ENCODE data around the gene RASGEF1C. TPM values are rescaled to one million over a fixed set of nuclear protein-coding genes. Genes with fewer than 3 reads are reported as not detected.

Gene RASGEF1C
- total RNA-seq, 2 donors from 2014 or later = 0.09 to 3.1 TPM

DNA sequence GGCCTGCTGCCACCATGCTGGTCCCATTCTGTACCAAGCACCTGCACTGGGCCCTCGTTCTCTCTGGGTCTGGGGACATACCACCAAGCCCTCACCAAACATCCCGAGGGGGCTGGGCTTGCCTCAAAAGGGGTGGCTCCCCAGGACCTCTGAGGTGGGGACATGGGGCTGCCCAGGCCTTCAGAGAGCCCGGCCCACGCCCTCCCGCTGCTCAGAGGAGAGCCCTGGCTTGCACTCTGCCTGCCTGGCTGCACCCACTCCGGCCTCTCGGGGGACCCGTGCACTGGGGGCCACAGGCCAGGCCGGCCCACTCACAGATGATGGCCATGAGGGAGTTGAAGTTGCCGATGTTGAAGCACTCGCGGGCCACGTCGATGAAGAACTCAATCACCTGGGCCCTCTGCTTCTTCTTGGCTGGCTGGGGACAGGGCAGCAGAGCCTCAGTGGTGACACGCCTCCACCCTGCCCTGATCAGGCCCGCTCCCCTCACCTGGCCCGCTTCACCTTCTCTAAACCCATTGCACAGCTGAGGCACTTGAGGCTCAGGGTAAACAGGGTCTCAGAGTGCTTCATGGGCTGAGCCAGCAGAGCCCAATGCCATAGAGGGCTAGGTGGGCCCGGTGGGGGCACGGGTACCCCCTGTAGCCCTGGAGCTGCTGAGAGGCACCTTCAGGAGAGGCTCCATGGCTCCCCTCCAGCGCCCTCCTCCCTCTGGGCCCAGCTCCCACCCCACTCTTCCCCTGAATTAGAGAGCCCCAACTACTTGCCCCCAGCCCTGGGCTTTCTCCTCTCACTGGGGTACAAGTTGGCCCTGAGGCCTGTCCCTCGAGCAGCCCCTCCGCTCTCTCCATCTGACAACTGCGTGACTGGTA lies 89.7 kb downstream of the RASGEF1C start:
- H3K36me3 ChIP-seq = no peaks in the 10 kb centered on the region
- no peaks in the 10 kb centered on the region for H3K9me3 ChIP-seq
- no peak for DNase-seq (ENCODE audit: low spot score)
- H3K4me1 ChIP-seq (replicated peaks) = no peaks in the 10 kb centered on the region
- no peak overlapping the region for H3K27ac ChIP-seq
- intact Hi-C loops (cut with DNase I) = no loop called here
- 87% methylated on average over 17 of the region's 23 CpGs for WGBS
- TF ChIP-seq POLR2AphosphoS5 (IDR thresholded peaks at IDR 0.05) (no peak), POLR2A (IDR thresholded peaks at IDR 0.05) (no peak)
- TF ChIP-seq, protein P1, sequence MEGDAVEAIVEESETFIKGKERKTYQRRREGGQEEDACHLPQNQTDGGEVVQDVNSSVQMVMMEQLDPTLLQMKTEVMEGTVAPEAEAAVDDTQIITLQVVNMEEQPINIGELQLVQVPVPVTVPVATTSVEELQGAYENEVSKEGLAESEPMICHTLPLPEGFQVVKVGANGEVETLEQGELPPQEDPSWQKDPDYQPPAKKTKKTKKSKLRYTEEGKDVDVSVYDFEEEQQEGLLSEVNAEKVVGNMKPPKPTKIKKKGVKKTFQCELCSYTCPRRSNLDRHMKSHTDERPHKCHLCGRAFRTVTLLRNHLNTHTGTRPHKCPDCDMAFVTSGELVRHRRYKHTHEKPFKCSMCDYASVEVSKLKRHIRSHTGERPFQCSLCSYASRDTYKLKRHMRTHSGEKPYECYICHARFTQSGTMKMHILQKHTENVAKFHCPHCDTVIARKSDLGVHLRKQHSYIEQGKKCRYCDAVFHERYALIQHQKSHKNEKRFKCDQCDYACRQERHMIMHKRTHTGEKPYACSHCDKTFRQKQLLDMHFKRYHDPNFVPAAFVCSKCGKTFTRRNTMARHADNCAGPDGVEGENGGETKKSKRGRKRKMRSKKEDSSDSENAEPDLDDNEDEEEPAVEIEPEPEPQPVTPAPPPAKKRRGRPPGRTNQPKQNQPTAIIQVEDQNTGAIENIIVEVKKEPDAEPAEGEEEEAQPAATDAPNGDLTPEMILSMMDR (IDR thresholded peaks at IDR 0.05) = no peak
- no peaks in the 10 kb centered on the region for H3K27me3 ChIP-seq (replicated peaks; ENCODE audit: insufficient read depth)
- H3K4me3 ChIP-seq = no peak overlapping the region

GRCh38 chr5:180118391-180118791 lies 90.6 kb downstream of the RASGEF1C start:
- H3K4me3 ChIP-seq = no peak overlapping the region
- no peaks in the 10 kb centered on the region for H3K27me3 ChIP-seq (replicated peaks; ENCODE audit: insufficient read depth)
- no peaks in the 10 kb centered on the region for H3K9me3 ChIP-seq
- TF ChIP-seq, protein P1 (IDR thresholded peaks at IDR 0.05) = no peak
- TF ChIP-seq POLR2AphosphoS5 (IDR thresholded peaks at IDR 0.05) = no peak
- no peak for TF ChIP-seq POLR2A (IDR thresholded peaks at IDR 0.05)
- DNase-seq (ENCODE audit: low spot score) = no peak
- H3K36me3 ChIP-seq = no peaks in the 10 kb centered on the region
- no peak overlapping the region for H3K27ac ChIP-seq
- intact Hi-C loops (cut with DNase I) = no loop called here
- 83% methylated on average over 9 of the region's 14 CpGs for WGBS
- no peaks in the 10 kb centered on the region for H3K4me1 ChIP-seq (replicated peaks)

DNA sequence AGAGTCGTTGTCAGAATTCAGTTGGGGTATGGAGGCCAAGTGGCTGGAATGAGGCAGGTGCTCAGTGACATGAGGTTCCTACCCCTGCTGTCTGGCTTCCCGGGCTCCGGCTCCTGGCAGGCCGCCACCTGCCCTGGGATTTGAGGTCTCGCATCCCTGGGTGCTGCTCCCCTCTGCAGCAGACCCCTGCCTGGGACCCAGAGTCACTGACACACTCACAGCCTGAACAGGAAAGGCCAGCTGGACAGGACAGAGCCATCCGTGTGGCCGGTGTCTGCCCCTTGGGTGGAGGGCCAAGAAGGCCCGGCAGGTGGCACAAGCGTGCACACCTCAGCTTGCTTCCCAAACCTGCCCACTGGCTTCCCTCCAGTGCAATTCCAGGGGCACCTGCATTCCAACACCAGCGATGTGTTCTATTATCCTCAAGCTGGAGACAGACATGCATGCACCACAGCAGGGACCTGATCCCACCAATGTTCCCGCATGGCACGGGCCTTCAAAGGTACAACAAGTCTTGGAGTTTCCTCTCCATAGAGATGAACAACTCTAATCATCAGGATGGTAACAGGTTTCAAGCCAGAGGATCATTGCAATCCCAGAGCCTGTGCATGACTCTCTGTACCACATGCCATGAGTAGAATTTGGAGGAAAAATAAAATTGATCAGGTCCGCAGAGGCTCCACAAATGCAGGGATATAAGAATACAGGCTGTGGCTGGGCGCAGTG lies 91.8 kb downstream of the RASGEF1C start:
- H3K27ac ChIP-seq = no peak overlapping the region
- H3K27me3 ChIP-seq (replicated peaks; ENCODE audit: insufficient read depth) = no peaks in the 10 kb centered on the region
- no peaks in the 10 kb centered on the region for H3K36me3 ChIP-seq
- H3K9me3 ChIP-seq = no peaks in the 10 kb centered on the region
- TF ChIP-seq, protein P1 (IDR thresholded peaks at IDR 0.05) = peak in 2 of 4 experiments; percentile 41 to 46
- no peak for TF ChIP-seq POLR2AphosphoS5 (IDR thresholded peaks at IDR 0.05)
- H3K4me3 ChIP-seq = no peak overlapping the region
- WGBS = 72% methylated on average over 14 of the region's 14 CpGs
- intact Hi-C loops (cut with DNase I) = no loop called here
- H3K4me1 ChIP-seq (replicated peaks) = no peaks in the 10 kb centered on the region
- DNase-seq (ENCODE audit: low spot score) = peak; percentile 17

DNA sequence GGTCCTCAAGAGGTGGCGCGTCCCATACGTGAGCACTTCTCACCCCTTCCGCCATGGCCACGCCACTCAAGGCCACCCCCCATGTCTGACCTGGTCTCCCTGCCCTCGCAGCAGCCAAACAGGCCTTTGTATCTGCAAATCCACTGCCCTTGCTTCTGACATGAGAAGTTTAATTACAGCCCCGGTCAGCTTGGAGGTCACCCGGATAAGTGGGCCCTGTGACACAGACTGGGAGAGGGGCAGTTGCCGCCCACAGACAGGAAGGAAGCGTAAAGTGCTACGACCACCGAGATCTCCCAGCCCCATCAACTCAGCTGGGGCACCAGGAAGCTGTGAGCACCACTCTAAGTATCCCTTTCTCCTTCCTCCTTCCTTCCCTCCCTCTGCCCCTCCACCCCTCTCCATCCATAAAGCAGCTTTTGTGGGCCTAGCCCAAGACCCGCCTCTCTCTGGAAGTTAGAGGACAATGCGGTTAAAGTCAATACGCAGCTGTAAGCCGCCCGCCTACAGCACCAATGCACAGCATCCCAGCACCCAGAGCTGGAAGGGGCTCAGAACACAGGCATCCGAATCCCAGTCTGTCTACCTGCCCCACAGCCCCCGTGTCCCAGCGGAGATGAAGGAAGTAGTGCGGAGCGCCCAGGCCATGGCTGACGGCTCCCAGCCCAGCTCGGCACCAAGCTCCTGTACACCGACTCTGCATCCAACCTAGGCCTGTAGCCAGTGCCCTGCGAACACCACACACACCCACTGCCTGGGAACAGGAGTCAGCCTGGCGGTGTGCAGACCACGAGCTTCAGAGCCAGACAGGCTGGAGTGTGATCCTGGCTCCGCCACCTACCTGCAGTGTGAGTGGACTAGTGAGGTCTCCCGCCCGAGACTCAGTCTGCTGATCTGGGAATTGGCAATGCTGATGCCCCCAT lies 92.7 kb downstream of the RASGEF1C start:
- H3K36me3 ChIP-seq = no peaks in the 10 kb centered on the region
- H3K4me3 ChIP-seq = no peak overlapping the region
- 80% methylated on average over 31 of the region's 31 CpGs for WGBS
- H3K9me3 ChIP-seq = no peaks in the 10 kb centered on the region
- TF ChIP-seq POLR2A (IDR thresholded peaks at IDR 0.05) = no peak
- TF ChIP-seq, protein P1 (IDR thresholded peaks at IDR 0.05) = no peak
- no peak for TF ChIP-seq POLR2AphosphoS5 (IDR thresholded peaks at IDR 0.05)
- H3K27me3 ChIP-seq (replicated peaks; ENCODE audit: insufficient read depth) = no peaks in the 10 kb centered on the region
- no peak for DNase-seq (ENCODE audit: low spot score)
- intact Hi-C loops (cut with DNase I) = no loop called here
- H3K27ac ChIP-seq = no peak overlapping the region
- no peaks in the 10 kb centered on the region for H3K4me1 ChIP-seq (replicated peaks)

Data from prostate gland (tissue), 2 donors.